Measurements from ENCODE around the gene RPS16. TPM values are rescaled to one million over a fixed set of nuclear protein-coding genes. Genes with fewer than 3 reads are reported as not detected.

RPS16 gene
- total RNA-seq (261 TPM), polyA plus RNA-seq (ENCODE audit: insufficient read depth in 1 of 8, insufficient read length in 8 of 8, low replicate concordance in 1 of 8) (1,000 to 10,000 TPM; 1,818 to 2,619 (median 2,073) TPM)
- long read RNA-seq, donor 1, transcript RPS16-203 (2 exons, 1,035 nt) = minor isoform, 9 of 910 reads
- long read RNA-seq, donor 1, transcript RPS16-201 (5 exons, 560 nt) = major isoform, 688 of 910 reads
- long read RNA-seq, donor 1, transcript RPS16-207 (5 exons, 492 nt) = minor isoform, 20 of 910 reads
- long read RNA-seq, donor 1, partial matches to known transcripts = 155 of 910 reads
- long read RNA-seq, donor 1, other reads (novel, unspliced or antisense) = 34 of 910 reads
- long read RNA-seq, donor 2, transcript RPS16-201 (5 exons, 560 nt) = major isoform, 195 of 249 reads
- long read RNA-seq, donor 2, transcript RPS16-203 (2 exons, 1,035 nt) = minor isoform, 11 of 249 reads
- long read RNA-seq, donor 2, partial matches to known transcripts = 38 of 249 reads
- long read RNA-seq, donor 2, other reads (novel, unspliced or antisense) = 0 of 249 reads
- long read RNA-seq, donor 3, transcript RPS16-201 (5 exons, 560 nt) = major isoform, 867 of 1,104 reads
- long read RNA-seq, donor 3, transcript RPS16-203 (2 exons, 1,035 nt) = minor isoform, 9 of 1,104 reads
- long read RNA-seq, donor 3, transcript RPS16-207 (5 exons, 492 nt) = minor isoform, 24 of 1,104 reads
- long read RNA-seq, donor 3, partial matches to known transcripts = 165 of 1,104 reads
- long read RNA-seq, donor 3, other reads (novel, unspliced or antisense) = 39 of 1,104 reads
- long read RNA-seq, donor 4, transcript RPS16-203 (2 exons, 1,035 nt) = minor isoform, 19 of 1,301 reads
- long read RNA-seq, donor 4, transcript RPS16-201 (5 exons, 560 nt) = major isoform, 1,082 of 1,301 reads
- long read RNA-seq, donor 4, transcript RPS16-207 (5 exons, 492 nt) = minor isoform, 30 of 1,301 reads
- long read RNA-seq, donor 4, partial matches to known transcripts = 123 of 1,301 reads
- long read RNA-seq, donor 4, other reads (novel, unspliced or antisense) = 46 of 1,301 reads
- long read RNA-seq, donor 5, transcript RPS16-207 (5 exons, 492 nt) = minor isoform, 76 of 3,470 reads
- long read RNA-seq, donor 5, transcript RPS16-203 (2 exons, 1,035 nt) = minor isoform, 27 of 3,470 reads
- long read RNA-seq, donor 5, transcript RPS16-201 (5 exons, 560 nt) = major isoform, 2,854 of 3,470 reads
- long read RNA-seq, donor 5, transcript RPS16-208 (2 exons, 444 nt) = minor isoform, 5 of 3,470 reads
- long read RNA-seq, donor 5, partial matches to known transcripts = 372 of 3,470 reads
- long read RNA-seq, donor 5, other reads (novel, unspliced or antisense) = 131 of 3,470 reads
- long read RNA-seq, donor 6, transcript RPS16-203 (2 exons, 1,035 nt) = minor isoform, 33 of 3,666 reads
- long read RNA-seq, donor 6, transcript RPS16-207 (5 exons, 492 nt) = minor isoform, 69 of 3,666 reads
- long read RNA-seq, donor 6, transcript RPS16-204 (5 exons, 555 nt) = minor isoform, 7 of 3,666 reads
- long read RNA-seq, donor 6, transcript RPS16-201 (5 exons, 560 nt) = major isoform, 2,941 of 3,666 reads
- long read RNA-seq, donor 6, partial matches to known transcripts = 474 of 3,666 reads
- long read RNA-seq, donor 6, other reads (novel, unspliced or antisense) = 133 of 3,666 reads
- long read RNA-seq, donor 7, transcript RPS16-207 (5 exons, 492 nt) = minor isoform, 52 of 2,694 reads
- long read RNA-seq, donor 7, transcript RPS16-203 (2 exons, 1,035 nt) = minor isoform, 44 of 2,694 reads
- long read RNA-seq, donor 7, transcript RPS16-201 (5 exons, 560 nt) = major isoform, 2,113 of 2,694 reads
- long read RNA-seq, donor 7, partial matches to known transcripts = 362 of 2,694 reads
- long read RNA-seq, donor 7, other reads (novel, unspliced or antisense) = 120 of 2,694 reads
- long read RNA-seq, donor 8, transcript RPS16-203 (2 exons, 1,035 nt) = minor isoform, 45 of 1,965 reads
- long read RNA-seq, donor 8, transcript RPS16-201 (5 exons, 560 nt) = major isoform, 1,356 of 1,965 reads
- long read RNA-seq, donor 8, transcript RPS16-207 (5 exons, 492 nt) = minor isoform, 32 of 1,965 reads
- long read RNA-seq, donor 8, transcript RPS16-208 (2 exons, 444 nt) = minor isoform, 5 of 1,965 reads
- long read RNA-seq, donor 8, partial matches to known transcripts = 456 of 1,965 reads
- long read RNA-seq, donor 8, other reads (novel, unspliced or antisense) = 70 of 1,965 reads
- long read RNA-seq, donor 9, transcript RPS16-203 (2 exons, 1,035 nt) = minor isoform, 17 of 1,886 reads
- long read RNA-seq, donor 9, transcript RPS16-201 (5 exons, 560 nt) = major isoform, 1,472 of 1,886 reads
- long read RNA-seq, donor 9, transcript RPS16-207 (5 exons, 492 nt) = minor isoform, 27 of 1,886 reads
- long read RNA-seq, donor 9, partial matches to known transcripts = 290 of 1,886 reads
- long read RNA-seq, donor 9, other reads (novel, unspliced or antisense) = 76 of 1,886 reads
- long read RNA-seq, donor 10, transcript RPS16-201 (5 exons, 560 nt) = major isoform, 2,337 of 3,223 reads
- long read RNA-seq, donor 10, transcript RPS16-203 (2 exons, 1,035 nt) = minor isoform, 76 of 3,223 reads
- long read RNA-seq, donor 10, transcript RPS16-207 (5 exons, 492 nt) = minor isoform, 47 of 3,223 reads
- long read RNA-seq, donor 10, partial matches to known transcripts = 640 of 3,223 reads
- long read RNA-seq, donor 10, other reads (novel, unspliced or antisense) = 119 of 3,223 reads
- long read RNA-seq, donor 11, transcript RPS16-201 (5 exons, 560 nt) = major isoform, 1,741 of 2,198 reads
- long read RNA-seq, donor 11, transcript RPS16-207 (5 exons, 492 nt) = minor isoform, 45 of 2,198 reads
- long read RNA-seq, donor 11, transcript RPS16-203 (2 exons, 1,035 nt) = minor isoform, 29 of 2,198 reads
- long read RNA-seq, donor 11, partial matches to known transcripts = 284 of 2,198 reads
- long read RNA-seq, donor 11, other reads (novel, unspliced or antisense) = 97 of 2,198 reads

- under 1% methylated on average over 59 of the region's 61 CpGs for WGBS (ENCODE audit: insufficient coverage)
- peak within 1 kb of the TSS; percentile 96 for H3K27ac ChIP-seq (ENCODE audit: low read length)
- H3K9me3 ChIP-seq (replicated peaks; ENCODE audit: control insufficient read depth, low read depth, low read length) = no peaks in the 10 kb centered on the region
- H3K4me3 ChIP-seq (ENCODE audit: low read length) = peak within 1 kb of the TSS; percentile 86
- no peaks in the 10 kb centered on the region for H3K27me3 ChIP-seq (ENCODE audit: control insufficient read depth, insufficient read depth, low read length)
- H3K36me3 ChIP-seq (ENCODE audit: control insufficient read depth, insufficient read depth, low read length) = peaks cover 35% of the 10 kb centered on the region
- peaks cover 30% of the 10 kb centered on the region for H3K4me1 ChIP-seq (ENCODE audit: control insufficient read depth, insufficient read depth, low read length)
- peak; percentile 99 for DNase-seq
These were observed at the start of gene RPS16 for GRCh38 chr19:39435499-39436349. Gene RPS16 (minus strand): TSS chr19:39435949. CDS start chr19:39435895, 54 bp downstream.

DNA sequence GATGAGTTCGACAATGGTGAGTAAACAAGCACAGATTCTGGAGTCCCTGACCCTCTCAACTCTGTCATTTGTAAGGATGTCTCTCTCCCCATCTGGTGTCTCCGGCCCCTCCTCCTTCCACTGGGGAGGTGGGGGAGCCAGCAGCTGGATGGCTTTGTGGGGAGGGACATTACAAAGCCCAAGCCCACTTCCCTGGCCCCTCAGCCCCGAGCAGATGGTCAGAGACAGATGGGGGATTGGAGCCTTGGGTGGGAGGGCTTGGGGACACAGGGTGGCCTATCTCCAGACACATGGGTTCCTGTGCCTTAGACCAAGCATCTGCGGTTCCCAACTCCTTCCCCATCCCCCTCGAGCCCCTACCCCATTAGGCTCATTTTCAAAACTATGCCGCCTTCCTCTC is 47.4 kb upstream of the RPS16 start:
- Histone ChIP-seq H3K4me3 (ENCODE audit: low read length) (no peak overlapping the region), H3K27ac (ENCODE audit: low read length) (no peak overlapping the region), H3K9me3 (replicated peaks; ENCODE audit: control insufficient read depth, low read depth, low read length) (no peaks in the 10 kb centered on the region), H3K36me3 (ENCODE audit: control insufficient read depth, insufficient read depth, low read length) (peaks cover 45% of the 10 kb centered on the region), H3K4me1 (ENCODE audit: control insufficient read depth, insufficient read depth, low read length) (peaks cover 18% of the 10 kb centered on the region), H3K27me3 (ENCODE audit: control insufficient read depth, insufficient read depth, low read length) (no peaks in the 10 kb centered on the region)
- DNase-seq = no peak
- no CpG with 5 or more reads among the region's 6 CpGs for WGBS (ENCODE audit: insufficient coverage)

DNA sequence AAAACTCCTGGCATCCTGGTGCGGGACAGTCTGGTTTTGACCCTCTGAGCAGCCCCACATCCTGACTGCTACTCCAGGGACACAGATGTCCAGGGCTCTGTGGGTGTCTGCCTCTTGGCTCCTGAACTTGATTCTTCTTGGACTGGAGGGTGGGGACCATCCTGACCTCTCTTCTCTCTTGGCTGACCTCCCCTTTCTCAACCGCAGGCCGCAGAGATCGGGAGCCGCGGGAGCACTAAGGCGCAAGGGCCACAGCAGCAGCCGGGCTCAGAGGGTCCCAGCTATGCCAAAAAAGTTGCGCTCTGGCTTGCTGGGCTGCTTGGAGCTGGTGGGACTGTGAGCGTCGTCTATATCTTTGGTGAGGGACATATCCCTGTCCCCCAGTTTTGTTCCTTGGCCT is 45.9 kb upstream of the RPS16 start:
- DNase-seq = no peak
- WGBS (ENCODE audit: insufficient coverage) = 79% methylated on average over 10 of the region's 11 CpGs
- Histone ChIP-seq H3K27ac (ENCODE audit: low read length) (no peak overlapping the region), H3K27me3 (ENCODE audit: control insufficient read depth, insufficient read depth, low read length) (no peaks in the 10 kb centered on the region), H3K36me3 (ENCODE audit: control insufficient read depth, insufficient read depth, low read length) (peaks cover 34% of the 10 kb centered on the region), H3K4me1 (ENCODE audit: control insufficient read depth, insufficient read depth, low read length) (peaks cover 18% of the 10 kb centered on the region), H3K4me3 (ENCODE audit: low read length) (peak overlapping the region; percentile 89), H3K9me3 (replicated peaks; ENCODE audit: control insufficient read depth, low read depth, low read length) (no peaks in the 10 kb centered on the region)

- 3% methylated on average over 8 of the region's 12 CpGs for WGBS (ENCODE audit: insufficient coverage)
- Histone ChIP-seq H3K27ac (ENCODE audit: low read length) (peak overlapping the region; percentile 85), H3K27me3 (ENCODE audit: control insufficient read depth, insufficient read depth, low read length) (no peaks in the 10 kb centered on the region), H3K9me3 (replicated peaks; ENCODE audit: control insufficient read depth, low read depth, low read length) (no peaks in the 10 kb centered on the region), H3K4me3 (ENCODE audit: low read length) (peak overlapping the region; percentile 89), H3K36me3 (ENCODE audit: control insufficient read depth, insufficient read depth, low read length) (peaks cover 34% of the 10 kb centered on the region), H3K4me1 (ENCODE audit: control insufficient read depth, insufficient read depth, low read length) (peaks cover 18% of the 10 kb centered on the region)
- DNase-seq = no peak
These were observed 45.4 kb upstream of the RPS16 start for GRCh38 chr19:39481229-39481545.

- Histone ChIP-seq H3K27ac (ENCODE audit: low read length) (peak within 1 kb of the TSS; percentile 85), H3K27me3 (ENCODE audit: control insufficient read depth, insufficient read depth, low read length) (no peaks in the 10 kb centered on the region), H3K4me3 (ENCODE audit: low read length) (peak within 1 kb of the TSS; percentile 89), H3K9me3 (replicated peaks; ENCODE audit: control insufficient read depth, low read depth, low read length) (no peaks in the 10 kb centered on the region), H3K36me3 (ENCODE audit: control insufficient read depth, insufficient read depth, low read length) (peaks cover 34% of the 10 kb centered on the region), H3K4me1 (ENCODE audit: control insufficient read depth, insufficient read depth, low read length) (peaks cover 18% of the 10 kb centered on the region)
- peak; percentile 98 for DNase-seq
- WGBS (ENCODE audit: insufficient coverage) = under 1% methylated on average over 43 of the region's 62 CpGs
These were observed 44.8 kb upstream of the RPS16 start, which contains the start of gene TIMM50 for GRCh38 chr19:39480337-39481228. Gene TIMM50 (plus strand): TSS chr19:39480838. CDS start chr19:39480854, 16 bp downstream.

DNA sequence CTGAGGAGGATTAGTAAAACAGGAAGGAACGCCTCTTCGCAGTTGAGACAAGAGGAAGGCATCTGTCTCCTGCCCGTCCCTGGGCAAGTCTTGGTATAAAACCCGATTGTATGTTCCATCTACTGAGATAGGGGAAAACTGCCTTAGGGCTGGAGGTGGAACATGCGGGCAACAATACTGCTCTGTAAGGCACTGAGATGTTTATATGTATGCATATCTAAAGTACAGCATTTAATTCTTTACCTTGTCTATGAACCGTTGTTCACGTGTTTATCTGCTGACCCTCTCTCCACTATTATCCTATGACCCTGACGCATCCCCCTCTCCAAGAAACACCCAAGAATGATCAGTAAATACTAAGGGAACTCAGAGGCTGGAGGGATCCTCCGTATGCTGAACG is 44.2 kb upstream of the RPS16 start:
- Histone ChIP-seq H3K27me3 (ENCODE audit: control insufficient read depth, insufficient read depth, low read length) (no peaks in the 10 kb centered on the region), H3K4me1 (ENCODE audit: control insufficient read depth, insufficient read depth, low read length) (peaks cover 18% of the 10 kb centered on the region), H3K9me3 (replicated peaks; ENCODE audit: control insufficient read depth, low read depth, low read length) (no peaks in the 10 kb centered on the region), H3K36me3 (ENCODE audit: control insufficient read depth, insufficient read depth, low read length) (peaks cover 35% of the 10 kb centered on the region), H3K27ac (ENCODE audit: low read length) (peak overlapping the region; percentile 85), H3K4me3 (ENCODE audit: low read length) (peak overlapping the region; percentile 89)
- 35% methylated on average over 5 of the region's 10 CpGs for WGBS (ENCODE audit: insufficient coverage)
- DNase-seq = no peak
